ENCODE measurements around the gene KRTAP5-9. TPM values are rescaled to one million over a fixed set of nuclear protein-coding genes. Genes with fewer than 3 reads are reported as not detected.
"Not testable (repeated sequence)": the region's sequence is repeated elsewhere in the genome, so short reads cannot be mapped to it uniquely, and the experiment has no call there.

Gene KRTAP5-9
- total RNA-seq, 1 experiment from 2014 or later, result not detected

- H3K27ac Mint-ChIP-seq (ENCODE audit: unreplicated experiment), result no peak overlapping the region
These were observed 24.6 kb downstream of the KRTAP5-9 start for GRCh38 chr11:71572811-71573210.

GRCh38 chr11:71574418-71574817, 26.2 kb downstream of the KRTAP5-9 start:
- H3K4me3 Mint-ChIP-seq (ENCODE audit: low read depth, unreplicated experiment), result no peak overlapping the region
- no peak for TF ChIP-seq CTCF (IDR thresholded peaks at IDR 0.05; ENCODE audit: unreplicated experiment)
- no peaks in the 10 kb centered on the region for H3K4me1 Mint-ChIP-seq (ENCODE audit: low read depth, unreplicated experiment)
- H3K9me3 Mint-ChIP-seq (ENCODE audit: low read depth, unreplicated experiment), result no peaks in the 10 kb centered on the region
- intact Hi-C loops (cut with micrococcal nuclease; ENCODE audit: unreplicated experiment), result no loop called here
- peaks cover 67% of the 10 kb centered on the region for H3K27me3 Mint-ChIP-seq (ENCODE audit: unreplicated experiment)
- CTCF ChIA-PET, result no interaction called here
- no peak for DNase-seq
- BruUV-seq (replicated peaks), result no TSS peak
- no peaks in the 10 kb centered on the region for H3K36me3 Mint-ChIP-seq (ENCODE audit: insufficient read depth, unreplicated experiment)
- no peak overlapping the region for H3K27ac Mint-ChIP-seq (ENCODE audit: unreplicated experiment)

More at GRCh38 chr11:71572811-71573210, 24.6 kb downstream of the KRTAP5-9 start:
- H3K4me1 Mint-ChIP-seq (ENCODE audit: low read depth, unreplicated experiment), result no peaks in the 10 kb centered on the region
- intact Hi-C loops (cut with micrococcal nuclease; ENCODE audit: unreplicated experiment), result no loop called here
- peaks cover 78% of the 10 kb centered on the region for H3K27me3 Mint-ChIP-seq (ENCODE audit: unreplicated experiment)
- TF ChIP-seq CTCF (IDR thresholded peaks at IDR 0.05; ENCODE audit: unreplicated experiment), result no peak
- BruUV-seq (replicated peaks), result no TSS peak
- no peaks in the 10 kb centered on the region for H3K9me3 Mint-ChIP-seq (ENCODE audit: low read depth, unreplicated experiment)
- H3K36me3 Mint-ChIP-seq (ENCODE audit: insufficient read depth, unreplicated experiment), result no peaks in the 10 kb centered on the region
- no peak overlapping the region for H3K4me3 Mint-ChIP-seq (ENCODE audit: low read depth, unreplicated experiment)
- CTCF ChIA-PET, result no interaction called here
- no peak for DNase-seq

GRCh38 chr11:71575723-71576424, 27.7 kb downstream of the KRTAP5-9 start:
- BruUV-seq (replicated peaks), result no TSS peak
- Mint-ChIP-seq H3K27ac (ENCODE audit: unreplicated experiment) (no peak overlapping the region), H3K4me1 (ENCODE audit: low read depth, unreplicated experiment) (peaks cover 9% of the 10 kb centered on the region), H3K9me3 (ENCODE audit: low read depth, unreplicated experiment) (no peaks in the 10 kb centered on the region), H3K27me3 (ENCODE audit: unreplicated experiment) (peaks cover 58% of the 10 kb centered on the region), H3K4me3 (ENCODE audit: low read depth, unreplicated experiment) (no peak overlapping the region), H3K36me3 (ENCODE audit: insufficient read depth, unreplicated experiment) (no peaks in the 10 kb centered on the region)
- intact Hi-C loops (cut with micrococcal nuclease; ENCODE audit: unreplicated experiment), result no loop called here
- CTCF ChIA-PET, result interaction anchor here (1.0 kb wide), 1 partner anchor 13 kb away, joined by 3 read pairs; no protein-coding TSS in a partner anchor
- no peak for DNase-seq
- no peak for TF ChIP-seq CTCF (IDR thresholded peaks at IDR 0.05; ENCODE audit: unreplicated experiment)

- intact Hi-C loops (cut with micrococcal nuclease; ENCODE audit: unreplicated experiment); BruUV-seq (replicated peaks); H3K36me3 Mint-ChIP-seq (ENCODE audit: insufficient read depth, unreplicated experiment); H3K4me3 Mint-ChIP-seq (ENCODE audit: low read depth, unreplicated experiment); H3K27ac Mint-ChIP-seq (ENCODE audit: unreplicated experiment); DNase-seq; H3K9me3 Mint-ChIP-seq (ENCODE audit: low read depth, unreplicated experiment): not testable (repeated sequence)
- Mint-ChIP-seq H3K4me1 (ENCODE audit: low read depth, unreplicated experiment) (peaks cover 19% of the 10 kb centered on the region), H3K27me3 (ENCODE audit: unreplicated experiment) (peaks cover 62% of the 10 kb centered on the region)
- CTCF ChIA-PET, result interaction anchor here (1.0 kb wide), 1 partner anchor 14 kb away, joined by 3 read pairs; no protein-coding TSS in a partner anchor
These were observed 28.7 kb downstream of the KRTAP5-9 start for GRCh38 chr11:71576688-71577465.
